Gastrocnemius medialis (tissue), 4 donors: ENCODE results near the gene PRAMEF5. TPM values are rescaled to one million over a fixed set of nuclear protein-coding genes. Genes with fewer than 3 reads are reported as not detected.
"Not testable (repeated sequence)": the region's sequence is repeated elsewhere in the genome, so short reads cannot be mapped to it uniquely, and the experiment has no call there.

Experiments
- ATAC-seq, 2 donors: fragments of 150-250 bp; one replicate each; pipeline ENCODE4 v1.9.1; 2016
- DNase-seq, 2 donors: peaks; one replicate each; pipeline ENCODE4 v3.0.0-alpha.2; 2019
- H3K27ac ChIP-seq, 4 donors: fragments of 200-600 bp; sonication (generic); 1 replicate in 1 of 4; 2 replicates in 3 of 4; pipeline ENCODE4 v1.5.1; 2016 to 2018; ENCODE audit warnings: mild to moderate bottlenecking in 2 of 4, moderate library complexity in 1 of 4
- H3K27me3 ChIP-seq, 3 donors: fragments of 200-600 bp; sonication (generic) in 2 of 3; 1 replicate in 1 of 3; 2 replicates in 2 of 3; pipeline versions ENCODE4 v1.5.1 to v1.6.0; 2016 to 2019; ENCODE audit warnings: mild to moderate bottlenecking in 1 of 3, moderate library complexity in 1 of 3
- H3K36me3 ChIP-seq, 2 donors: fragments of 200-600 bp; sonication (generic) in 1 of 2; one replicate each; pipeline ENCODE4 v1.5.1; 2017 to 2018
- H3K4me1 ChIP-seq, 2 donors: fragments of 200-600 bp; sonication (generic) in 1 of 2; one replicate each; pipeline ENCODE4 v1.5.1; 2016 to 2017; ENCODE audit warnings: mild to moderate bottlenecking in 2 of 2
- H3K4me3 ChIP-seq, 4 donors: fragments of 200-600 bp; sonication (generic) in 3 of 4; 1 replicate in 1 of 4; 2 replicates in 3 of 4; pipeline ENCODE4 v1.5.1; 2016 to 2019; ENCODE audit warnings: mild to moderate bottlenecking in 2 of 4
- H3K9me3 ChIP-seq, 3 donors: fragments of 200-600 bp; sonication (generic) in 2 of 3; 1 replicate in 1 of 3; 2 replicates in 2 of 3; pipeline ENCODE4 v1.5.1; 2016 to 2019
- CTCF ChIP-seq, 5 experiments: fragments of 450-650 bp in 3 of 5; fragments of 200-600 bp in 2 of 5; sonication (generic) in 2 of 5; IDR thresholded peaks in 4 of 5; conservative IDR thresholded peaks in 1 of 5; 1 replicate in 4 of 5; 2 replicates in 1 of 5; pipeline ENCODE4 v1.5.1; 2016 to 2019; ENCODE audit warnings: antibody characterized with exemption in 5 of 5, mild to moderate bottlenecking in 3 of 5, moderate library complexity in 3 of 5
- POLR2A ChIP-seq, 2 donors: fragments of 450-650 bp; IDR thresholded peaks; one replicate each; pipeline ENCODE4 v1.6.1; 2017; ENCODE audit warnings: antibody characterized with exemption in 2 of 2, mild to moderate bottlenecking in 2 of 2, moderate library complexity in 2 of 2
- in situ Hi-C, 4 donors: fragments of 200-750 bp; cut with MboI; loops; one replicate each; pipeline versions ENCODE4 v1.15.0 to v1.8.0; 2017; ENCODE audit warnings: low sequenced_read_pairs in 4 of 4
- intact Hi-C: fragments of 100-400 bp; cut with DNase I; formaldehyde crosslinking; loops from one replicate; pipeline ENCODE4 v1.15.1; 2023; ENCODE audit warnings: low total_unique reads
- total RNA-seq, 4 donors: library from RNA; depleted of rRNA; stranded (reverse); fragments of >200 nt; gene quantifications; one replicate each; pipeline versions ENCODE4 v1.1.0 to v1.2.3, GENCODE V29; 2016

The PRAMEF5 gene
- total RNA-seq, 4 donors from 2014 or later = not detected

- in situ Hi-C loops = no loop called here
- DNase-seq (no peak), ATAC-seq (no peak)
- Histone ChIP-seq H3K9me3 (no peaks in the 10 kb centered on the region), H3K4me1 (no peaks in the 10 kb centered on the region), H3K27me3 (peaks cover 0 to 2% (median 0%) of the 10 kb centered on the region in 3 donors), H3K36me3 (no peaks in the 10 kb centered on the region), H3K27ac (no peak overlapping the region), H3K4me3 (no peak overlapping the region)
- TF ChIP-seq CTCF (IDR thresholded peaks at IDR 0.05 in 4 of 5, conservative IDR thresholded peaks at IDR 0.05 in 1 of 5) (no peak), POLR2A (IDR thresholded peaks at IDR 0.05) (no peak)
- intact Hi-C loops = no loop called here
Measured at GRCh38 chr1:13228343-13228781, 25.6 kb upstream of the PRAMEF5 start.

GRCh38 chr1:13230096-13230495 lies 23.9 kb upstream of the PRAMEF5 start:
- H3K4me3 ChIP-seq, DNase-seq, ATAC-seq, H3K9me3 ChIP-seq, in situ Hi-C loops, H3K4me1 ChIP-seq, H3K36me3 ChIP-seq, intact Hi-C loops, H3K27me3 ChIP-seq, H3K27ac ChIP-seq: not testable (repeated sequence)

GRCh38 chr1:13230601-13231000 lies 23.4 kb upstream of the PRAMEF5 start:
- intact Hi-C loops, DNase-seq, H3K27me3 ChIP-seq, H3K4me3 ChIP-seq, H3K27ac ChIP-seq, in situ Hi-C loops, H3K4me1 ChIP-seq, ATAC-seq, H3K36me3 ChIP-seq, H3K9me3 ChIP-seq: not testable (repeated sequence)

- H3K4me3 ChIP-seq, H3K4me1 ChIP-seq, DNase-seq, in situ Hi-C loops, H3K9me3 ChIP-seq, intact Hi-C loops, H3K27me3 ChIP-seq, H3K27ac ChIP-seq, ATAC-seq, H3K36me3 ChIP-seq: not testable (repeated sequence)
Measured at GRCh38 chr1:13231061-13231750, 22.8 kb upstream of the PRAMEF5 start.

GRCh38 chr1:13232056-13232455 lies 21.9 kb upstream of the PRAMEF5 start:
- H3K36me3 ChIP-seq, intact Hi-C loops, H3K9me3 ChIP-seq, H3K4me3 ChIP-seq, ATAC-seq, in situ Hi-C loops, H3K4me1 ChIP-seq, DNase-seq, H3K27me3 ChIP-seq, H3K27ac ChIP-seq: not testable (repeated sequence)

GRCh38 chr1:13234057-13234456 lies 19.9 kb upstream of the PRAMEF5 start:
- H3K4me3 ChIP-seq, H3K9me3 ChIP-seq, H3K36me3 ChIP-seq, H3K27ac ChIP-seq, in situ Hi-C loops, H3K27me3 ChIP-seq, intact Hi-C loops, H3K4me1 ChIP-seq: not testable (repeated sequence)
- ATAC-seq (peak; percentile 61 to 91), DNase-seq (peak in 1 of 2 donors; percentile 19)

GRCh38 chr1:13237572-13237971 lies 16.4 kb upstream of the PRAMEF5 start:
- H3K27ac ChIP-seq, DNase-seq, H3K4me1 ChIP-seq, H3K27me3 ChIP-seq, H3K36me3 ChIP-seq, in situ Hi-C loops, ATAC-seq, H3K9me3 ChIP-seq, intact Hi-C loops, H3K4me3 ChIP-seq: not testable (repeated sequence)

- intact Hi-C loops, H3K9me3 ChIP-seq, H3K4me1 ChIP-seq, in situ Hi-C loops, ATAC-seq, H3K4me3 ChIP-seq, H3K27ac ChIP-seq, DNase-seq, H3K36me3 ChIP-seq, H3K27me3 ChIP-seq: not testable (repeated sequence)
Measured at GRCh38 chr1:13239633-13240032, 14.4 kb upstream of the PRAMEF5 start.

GRCh38 chr1:13243536-13244263 lies 10.3 kb upstream of the PRAMEF5 start:
- H3K36me3 ChIP-seq, in situ Hi-C loops, intact Hi-C loops, H3K4me1 ChIP-seq, H3K9me3 ChIP-seq, ATAC-seq, H3K27ac ChIP-seq, H3K27me3 ChIP-seq, DNase-seq, H3K4me3 ChIP-seq: not testable (repeated sequence)

GRCh38 chr1:13245841-13246553 lies 8.0 kb upstream of the PRAMEF5 start:
- DNase-seq, H3K4me1 ChIP-seq, H3K27me3 ChIP-seq, ATAC-seq, H3K9me3 ChIP-seq, H3K36me3 ChIP-seq, intact Hi-C loops, H3K27ac ChIP-seq, H3K4me3 ChIP-seq, in situ Hi-C loops: not testable (repeated sequence)
